Measurements from ENCODE around the gene SNX24. TPM values are rescaled to one million over a fixed set of nuclear protein-coding genes. Genes with fewer than 3 reads are reported as not detected.

Gene SNX24
- polyA plus RNA-seq, 3 donors, result 3.5 to 10.6 (median 8.0) TPM

DNA sequence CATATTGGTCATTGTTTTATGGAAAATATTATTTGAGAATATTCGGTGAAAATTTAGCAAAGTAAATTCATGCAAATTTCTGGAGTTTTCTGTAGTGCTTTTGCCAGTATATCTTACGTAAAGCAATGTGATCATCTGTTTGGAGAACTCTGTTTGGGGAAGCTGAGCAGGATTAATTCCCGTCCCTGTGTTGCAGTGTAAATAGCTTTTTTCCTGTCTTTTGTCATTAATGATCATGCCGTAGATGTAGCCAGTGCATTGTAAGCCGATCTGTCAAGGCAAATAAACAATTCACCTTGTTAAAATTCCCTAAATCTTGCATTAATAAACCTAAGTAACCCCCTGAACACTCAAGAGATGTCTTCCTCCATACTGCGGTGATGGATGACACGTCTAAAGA is 151.9 kb downstream of the SNX24 start:
- Mint-ChIP-seq H3K36me3 (no peaks in the 10 kb centered on the region), H3K4me3 (no peak overlapping the region), H3K9me3 (no peaks in the 10 kb centered on the region), H3K27me3 (ENCODE audit: low read depth in 3 of 3) (no peaks in the 10 kb centered on the region), H3K27ac (no peak overlapping the region), H3K4me1 (peaks cover 2% of the 10 kb centered on the region)
- H3K36me3 ChIP-seq (replicated peaks in 1 of 2; ENCODE audit: control insufficient read depth in 1 of 2, insufficient read depth in 2 of 2, low read length in 2 of 2), result no peaks in the 10 kb centered on the region
- no peaks in the 10 kb centered on the region for H3K27me3 ChIP-seq (ENCODE audit: control insufficient read depth in 2 of 2, insufficient read depth in 2 of 2, low read length in 2 of 2)
- H3K9ac ChIP-seq (ENCODE audit: insufficient read depth, low read length, poor library complexity, severe bottlenecking), result no peak overlapping the region
- 92% methylated on average over 3 of the region's 7 CpGs for WGBS (ENCODE audit: insufficient coverage)
- H3K4me3 ChIP-seq (replicated peaks in 1 of 3; ENCODE audit: low read depth in 2 of 3, low read length in 3 of 3), result no peak overlapping the region
- no peak for DNase-seq
- TF ChIP-seq, protein P1, sequence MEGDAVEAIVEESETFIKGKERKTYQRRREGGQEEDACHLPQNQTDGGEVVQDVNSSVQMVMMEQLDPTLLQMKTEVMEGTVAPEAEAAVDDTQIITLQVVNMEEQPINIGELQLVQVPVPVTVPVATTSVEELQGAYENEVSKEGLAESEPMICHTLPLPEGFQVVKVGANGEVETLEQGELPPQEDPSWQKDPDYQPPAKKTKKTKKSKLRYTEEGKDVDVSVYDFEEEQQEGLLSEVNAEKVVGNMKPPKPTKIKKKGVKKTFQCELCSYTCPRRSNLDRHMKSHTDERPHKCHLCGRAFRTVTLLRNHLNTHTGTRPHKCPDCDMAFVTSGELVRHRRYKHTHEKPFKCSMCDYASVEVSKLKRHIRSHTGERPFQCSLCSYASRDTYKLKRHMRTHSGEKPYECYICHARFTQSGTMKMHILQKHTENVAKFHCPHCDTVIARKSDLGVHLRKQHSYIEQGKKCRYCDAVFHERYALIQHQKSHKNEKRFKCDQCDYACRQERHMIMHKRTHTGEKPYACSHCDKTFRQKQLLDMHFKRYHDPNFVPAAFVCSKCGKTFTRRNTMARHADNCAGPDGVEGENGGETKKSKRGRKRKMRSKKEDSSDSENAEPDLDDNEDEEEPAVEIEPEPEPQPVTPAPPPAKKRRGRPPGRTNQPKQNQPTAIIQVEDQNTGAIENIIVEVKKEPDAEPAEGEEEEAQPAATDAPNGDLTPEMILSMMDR (IDR thresholded peaks at IDR 0.05), result no peak
- no peak overlapping the region for H3K27ac ChIP-seq (ENCODE audit: low read depth in 1 of 2, low read length in 2 of 2)
- intact Hi-C loops (cut with micrococcal nuclease), result no loop called here
- no peak overlapping the region for H2AFZ ChIP-seq (ENCODE audit: insufficient read depth, low read depth, low read length, poor library complexity, severe bottlenecking)
- H3K9me3 ChIP-seq (replicated peaks in 1 of 2; ENCODE audit: control insufficient read depth in 1 of 2, insufficient read depth in 1 of 2, low read length in 2 of 2), result no peaks in the 10 kb centered on the region
- H4K20me1 ChIP-seq (ENCODE audit: insufficient read depth, low read length), result no peaks in the 10 kb centered on the region
- H3K4me1 ChIP-seq (ENCODE audit: control insufficient read depth in 1 of 2, insufficient read depth in 2 of 2, low read length in 2 of 2), result no peaks in the 10 kb centered on the region
- no peaks in the 10 kb centered on the region for H3K79me2 ChIP-seq (ENCODE audit: insufficient read depth, low read length)
- H3K4me2 ChIP-seq (replicated peaks; ENCODE audit: extremely low read depth, low read length, poor library complexity, severe bottlenecking), result no peak overlapping the region

DNA sequence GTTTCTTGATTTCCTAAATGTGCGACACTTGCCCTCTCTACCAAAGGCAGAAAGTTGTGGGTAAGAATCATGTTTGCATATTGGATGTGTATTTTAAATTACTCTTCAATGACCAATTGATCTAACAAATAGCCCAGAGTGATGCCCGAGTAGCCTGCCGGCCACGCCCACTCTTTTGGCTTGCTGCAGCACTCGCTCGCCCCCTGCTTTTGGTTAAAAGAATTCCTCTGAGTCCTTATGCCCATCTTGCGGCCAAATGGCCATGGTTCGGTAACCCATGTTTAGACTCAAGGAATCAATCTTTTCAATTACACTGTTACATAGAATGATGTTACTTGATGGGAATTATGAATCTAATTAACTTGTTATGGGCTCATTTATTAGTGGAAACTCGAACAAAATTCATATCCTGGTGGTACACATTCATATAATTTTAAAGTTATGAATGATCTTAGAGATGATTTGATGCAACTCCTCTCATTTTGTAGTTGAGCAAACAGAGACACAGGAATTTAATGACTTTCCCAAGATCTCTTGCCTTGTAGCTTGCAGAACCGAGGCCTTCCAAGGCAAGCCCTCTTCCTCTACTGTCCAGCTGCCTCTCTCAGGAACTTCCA is 154.6 kb downstream of the SNX24 start:
- Histone ChIP-seq H4K20me1 (ENCODE audit: insufficient read depth, low read length) (no peaks in the 10 kb centered on the region), H3K79me2 (ENCODE audit: insufficient read depth, low read length) (no peaks in the 10 kb centered on the region), H3K36me3 (replicated peaks in 1 of 2; ENCODE audit: control insufficient read depth in 1 of 2, insufficient read depth in 2 of 2, low read length in 2 of 2) (no peaks in the 10 kb centered on the region), H3K9me3 (replicated peaks in 1 of 2; ENCODE audit: control insufficient read depth in 1 of 2, insufficient read depth in 1 of 2, low read length in 2 of 2) (no peaks in the 10 kb centered on the region), H3K4me3 (replicated peaks in 1 of 3; ENCODE audit: low read depth in 2 of 3, low read length in 3 of 3) (no peak overlapping the region), H3K9ac (ENCODE audit: insufficient read depth, low read length, poor library complexity, severe bottlenecking) (no peak overlapping the region), H3K27me3 (ENCODE audit: control insufficient read depth in 2 of 2, insufficient read depth in 2 of 2, low read length in 2 of 2) (no peaks in the 10 kb centered on the region), H3K4me1 (ENCODE audit: control insufficient read depth in 1 of 2, insufficient read depth in 2 of 2, low read length in 2 of 2) (no peaks in the 10 kb centered on the region), H3K4me2 (replicated peaks; ENCODE audit: extremely low read depth, low read length, poor library complexity, severe bottlenecking) (no peak overlapping the region), H2AFZ (ENCODE audit: insufficient read depth, low read depth, low read length, poor library complexity, severe bottlenecking) (no peak overlapping the region), H3K27ac (ENCODE audit: low read depth in 1 of 2, low read length in 2 of 2) (no peak overlapping the region)
- Mint-ChIP-seq H3K36me3 (peaks cover 3 to 4% of the 10 kb centered on the region in 2 donors), H3K4me3 (no peak overlapping the region), H3K4me1 (peaks cover 2% of the 10 kb centered on the region), H3K9me3 (no peaks in the 10 kb centered on the region), H3K27ac (no peak overlapping the region), H3K27me3 (ENCODE audit: low read depth in 3 of 3) (peaks cover 0 to 1% (median 0%) of the 10 kb centered on the region in 3 donors)
- TF ChIP-seq, protein P1 (IDR thresholded peaks at IDR 0.05), result peak; percentile 75
- DNase-seq, result peak; percentile 25 to 43 (median 32)
- intact Hi-C loops (cut with micrococcal nuclease), result no loop called here
- WGBS (ENCODE audit: insufficient coverage), result 40% methylated on average over 6 of the region's 10 CpGs

Measured in CD14-positive monocyte (primary cell).